HL-60 (cell line): Measurements from ENCODE around the gene LIMK2.

ENCODE experiments used
- DNase-seq, 2 experiments: peaks; one replicate each; pipeline ENCODE4 v3.0.0-alpha.2; 2010 to 2020; ENCODE audit warnings: low read depth in 1 of 2, low spot score in 1 of 2
- H3K27ac ChIP-seq: fragments of 250-450 bp; sonication (Bioruptor Pico); replicated peaks from 2 replicates; pipeline ENCODE4 v1.5.1; 2020; ENCODE audit warnings: mild to moderate bottlenecking, moderate library complexity
- H3K27me3 ChIP-seq: fragments of 250-450 bp; sonication (Bioruptor Pico); 2 replicates; pipeline ENCODE4 v1.5.1; 2021; ENCODE audit warnings: mild to moderate bottlenecking, moderate library complexity; ENCODE audit not compliant: insufficient read depth, poor library complexity, severe bottlenecking
- H3K4me3 ChIP-seq: replicated peaks from 2 replicates; pipeline ENCODE4 v1.5.1; 2011; ENCODE audit warnings: mild to moderate bottlenecking, control low read depth, low read length; ENCODE audit not compliant: insufficient read depth
- GABPA ChIP-seq: IDR thresholded peaks from 2 replicates; pipeline ENCODE4 v1.6.1; 2012; ENCODE audit warnings: low read depth
- POLR2AphosphoS5 ChIP-seq: IDR thresholded peaks from 2 replicates; pipeline ENCODE4 v1.6.1; 2012; ENCODE audit warnings: low read depth
- REST ChIP-seq: IDR thresholded peaks from 2 replicates; pipeline ENCODE4 v1.6.1; 2012; ENCODE audit warnings: low read depth; ENCODE audit not compliant: insufficient replicate concordance
- SPI1 ChIP-seq: IDR thresholded peaks from 2 replicates; pipeline ENCODE4 v1.6.1; 2012; ENCODE audit warnings: low read depth, mild to moderate bottlenecking, borderline replicate concordance
- TF ChIP-seq, protein P1 (sequence below): IDR thresholded peaks from one replicate; pipeline ENCODE4 v1.5.1; 2011; ENCODE audit warnings: low read length, control low read depth, inconsistent platforms; ENCODE audit not compliant: insufficient read depth

The LIMK2 gene

GRCh38 chr22:31268281-31268680 lies 56.2 kb downstream of the LIMK2 start:
- TF ChIP-seq POLR2AphosphoS5, result no peak
- no peak for TF ChIP-seq REST
- TF ChIP-seq SPI1, result no peak
- TF ChIP-seq, protein P1, sequence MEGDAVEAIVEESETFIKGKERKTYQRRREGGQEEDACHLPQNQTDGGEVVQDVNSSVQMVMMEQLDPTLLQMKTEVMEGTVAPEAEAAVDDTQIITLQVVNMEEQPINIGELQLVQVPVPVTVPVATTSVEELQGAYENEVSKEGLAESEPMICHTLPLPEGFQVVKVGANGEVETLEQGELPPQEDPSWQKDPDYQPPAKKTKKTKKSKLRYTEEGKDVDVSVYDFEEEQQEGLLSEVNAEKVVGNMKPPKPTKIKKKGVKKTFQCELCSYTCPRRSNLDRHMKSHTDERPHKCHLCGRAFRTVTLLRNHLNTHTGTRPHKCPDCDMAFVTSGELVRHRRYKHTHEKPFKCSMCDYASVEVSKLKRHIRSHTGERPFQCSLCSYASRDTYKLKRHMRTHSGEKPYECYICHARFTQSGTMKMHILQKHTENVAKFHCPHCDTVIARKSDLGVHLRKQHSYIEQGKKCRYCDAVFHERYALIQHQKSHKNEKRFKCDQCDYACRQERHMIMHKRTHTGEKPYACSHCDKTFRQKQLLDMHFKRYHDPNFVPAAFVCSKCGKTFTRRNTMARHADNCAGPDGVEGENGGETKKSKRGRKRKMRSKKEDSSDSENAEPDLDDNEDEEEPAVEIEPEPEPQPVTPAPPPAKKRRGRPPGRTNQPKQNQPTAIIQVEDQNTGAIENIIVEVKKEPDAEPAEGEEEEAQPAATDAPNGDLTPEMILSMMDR, result no peak
- no peak for TF ChIP-seq GABPA
- no peaks in the 10 kb centered on the region for H3K27me3 ChIP-seq
- DNase-seq, result no peak
- H3K4me3 ChIP-seq, result no peak overlapping the region
- no peak overlapping the region for H3K27ac ChIP-seq

GRCh38 chr22:31269892-31270579 lies 57.9 kb downstream of the LIMK2 start:
- H3K4me3 ChIP-seq, result no peak overlapping the region
- DNase-seq, result no peak

DNA sequence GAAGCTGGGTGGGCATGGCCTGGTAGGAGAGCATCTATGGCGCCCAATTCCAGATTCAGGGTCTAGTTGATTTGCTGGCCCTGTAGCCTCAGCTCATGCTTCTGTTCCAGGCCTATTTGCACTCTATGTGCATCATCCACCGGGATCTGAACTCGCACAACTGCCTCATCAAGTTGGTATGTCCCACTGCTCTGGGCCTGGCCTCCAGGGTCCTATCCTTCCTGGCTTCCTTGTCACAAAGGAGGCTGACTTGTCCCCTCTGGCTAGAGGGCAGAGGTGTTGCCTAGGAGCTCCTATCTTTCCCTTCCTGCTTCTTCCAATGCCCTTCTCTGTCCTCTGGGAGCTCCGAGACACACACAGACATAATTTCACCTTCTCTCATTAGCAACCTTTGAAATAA lies 58.9 kb downstream of the LIMK2 start:
- Histone ChIP-seq H3K27ac (no peak overlapping the region), H3K4me3 (no peak overlapping the region), H3K27me3 (no peaks in the 10 kb centered on the region)
- no peak for DNase-seq
- no peak for TF ChIP-seq GABPA
- TF ChIP-seq, protein P1, result no peak
- no peak for TF ChIP-seq POLR2AphosphoS5
- no peak for TF ChIP-seq REST
- no peak for TF ChIP-seq SPI1

More at GRCh38 chr22:31269892-31270579, 57.9 kb downstream of the LIMK2 start:
- H3K27me3 ChIP-seq, result no peaks in the 10 kb centered on the region
- H3K27ac ChIP-seq, result no peak overlapping the region
- TF ChIP-seq REST (no peak), POLR2AphosphoS5 (no peak)
